Omental fat pad (tissue), 4 donors: ENCODE measurements around the gene GBX2. TPM values are rescaled to one million over a fixed set of nuclear protein-coding genes. Genes with fewer than 3 reads are reported as not detected.

Experiments
- ATAC-seq: fragments of 150-250 bp; one replicate; pipeline ENCODE4 v1.9.1; 2016; ENCODE audit warnings: mild to moderate bottlenecking, moderate library complexity; ENCODE audit not compliant: low FRiP score
- DNase-seq: peaks from one replicate; pipeline ENCODE4 v3.0.0-alpha.2; 2019; ENCODE audit warnings: low spot score
- CTCF ChIP-seq, 3 donors: fragments of 450-650 bp; IDR thresholded peaks; one replicate each; pipeline ENCODE4 v1.5.1; 2016 to 2017; ENCODE audit warnings: antibody characterized with exemption in 3 of 3, mild to moderate bottlenecking in 3 of 3, moderate library complexity in 2 of 3
- total RNA-seq, 4 donors: library from RNA; depleted of rRNA; stranded (reverse); fragments of >200 nt; gene quantifications; one replicate each; pipeline ENCODE4 v1.1.0, GENCODE V29; 2016

Gene GBX2
- total RNA-seq, 4 donors from 2014 or later: not detected

DNA sequence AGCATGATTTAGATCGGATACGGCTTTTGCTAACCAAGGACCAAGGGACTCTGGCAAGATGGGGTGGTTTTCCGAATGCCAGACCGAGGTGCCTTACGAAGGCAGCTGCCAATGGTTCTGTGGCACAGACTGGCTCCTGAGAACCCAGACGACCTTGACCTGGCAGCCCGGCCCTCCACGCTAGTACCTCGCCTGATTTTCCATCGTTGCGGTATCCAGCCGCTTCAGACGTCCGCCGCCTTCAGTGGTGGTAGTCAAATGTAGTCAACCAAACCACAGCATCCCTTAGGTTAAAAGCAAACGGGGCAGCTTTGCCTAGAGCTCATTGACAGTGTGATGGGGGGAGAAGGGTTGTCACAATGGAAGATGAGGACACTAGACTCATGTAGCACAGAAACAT lies 42.6 kb downstream of the GBX2 start:
- TF ChIP-seq CTCF (IDR thresholded peaks at IDR 0.05): no peak
- ATAC-seq: no peak
- no peak for DNase-seq

GRCh38 chr2:236124182-236124893 lies 43.8 kb downstream of the GBX2 start:
- TF ChIP-seq CTCF (IDR thresholded peaks at IDR 0.05): no peak
- ATAC-seq (no peak), DNase-seq (no peak)

- no peak for DNase-seq
- no peak for ATAC-seq
- TF ChIP-seq CTCF (IDR thresholded peaks at IDR 0.05): no peak
These were observed 44.5 kb downstream of the GBX2 start for GRCh38 chr2:236123716-236124115.

DNA sequence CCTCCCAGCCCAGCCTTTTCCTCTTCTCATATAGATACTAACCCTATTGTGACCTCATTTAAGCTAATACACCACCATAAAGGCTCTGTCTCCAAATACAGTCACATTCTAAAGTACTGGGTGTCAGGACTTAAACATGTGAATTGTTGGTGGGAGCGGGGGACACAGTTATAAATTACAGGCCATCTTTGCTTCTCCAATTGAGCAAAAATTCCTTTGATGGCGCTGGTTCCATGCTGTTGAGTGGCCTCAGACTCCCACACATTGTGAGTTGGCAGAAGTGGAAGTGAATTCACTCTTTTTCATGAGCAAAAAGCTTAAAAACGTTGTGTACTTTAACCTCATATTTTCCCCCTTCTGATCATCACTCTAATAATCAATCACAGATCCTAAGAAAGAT lies 46.0 kb downstream of the GBX2 start:
- no peak for DNase-seq
- TF ChIP-seq CTCF (IDR thresholded peaks at IDR 0.05): no peak
- ATAC-seq: no peak

DNA sequence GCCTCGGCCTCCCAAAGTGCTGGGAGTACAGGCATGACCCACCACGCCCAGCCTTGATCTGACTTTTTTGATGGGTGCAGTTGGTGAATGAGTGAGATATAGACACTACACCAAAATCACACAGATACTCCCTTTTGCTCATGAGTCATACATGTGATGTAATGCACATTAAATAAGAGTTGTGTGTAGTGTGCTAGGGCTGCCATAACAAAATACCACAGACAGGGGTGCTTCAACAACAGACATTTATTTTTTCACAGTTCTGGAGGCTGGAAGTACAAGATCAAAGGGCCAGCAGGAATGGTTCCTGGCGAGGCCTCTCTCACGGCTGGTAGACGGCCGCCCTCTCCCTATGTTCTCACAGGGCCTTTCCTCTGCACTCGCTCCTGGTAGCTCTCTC lies 46.6 kb downstream of the GBX2 start:
- DNase-seq (no peak), ATAC-seq (no peak)
- no peak for TF ChIP-seq CTCF (IDR thresholded peaks at IDR 0.05)

- ATAC-seq: no peak
- no peak for TF ChIP-seq CTCF (IDR thresholded peaks at IDR 0.05)
- no peak for DNase-seq
These were observed 47.4 kb downstream of the GBX2 start for GRCh38 chr2:236120829-236121228.

GRCh38 chr2:236120141-236120601 lies 48.0 kb downstream of the GBX2 start:
- DNase-seq (no peak), ATAC-seq (no peak)
- no peak for TF ChIP-seq CTCF (IDR thresholded peaks at IDR 0.05)
